ENCODE results near the gene CDH12.

Gene CDH12

GRCh38 chr5:22651355-22651754, 201.8 kb downstream of the CDH12 start (continued):
- TF ChIP-seq TSHZ2 (CRISPR knock-in tag; IDR thresholded peaks at IDR 0.05), result no peak
- TF ChIP-seq ZNF70 (CRISPR knock-in tag; IDR thresholded peaks at IDR 0.05), result no peak
- TF ChIP-seq ZC3H10 (CRISPR knock-in tag; IDR thresholded peaks at IDR 0.05), result no peak
- no peak for TF ChIP-seq RARB (CRISPR knock-in tag; IDR thresholded peaks at IDR 0.05)
- no peak for TF ChIP-seq OSR1 (CRISPR knock-in tag; IDR thresholded peaks at IDR 0.05)

- no peak for ATAC-seq
- TF ChIP-seq GLIS3 (CRISPR knock-in tag; IDR thresholded peaks at IDR 0.05) (no peak), TCF4 (CRISPR knock-in tag; IDR thresholded peaks at IDR 0.05; ENCODE audit: borderline replicate concordance) (no peak), ARNTL (CRISPR knock-in tag; IDR thresholded peaks at IDR 0.05; ENCODE audit: borderline replicate concordance, low read depth) (no peak), PPARA (CRISPR knock-in tag; IDR thresholded peaks at IDR 0.05; ENCODE audit: borderline replicate concordance) (no peak), CSDC2 (CRISPR knock-in tag; IDR thresholded peaks at IDR 0.05) (no peak)
These were observed 202.6 kb downstream of the CDH12 start for GRCh38 chr5:22650511-22650910.

GRCh38 chr5:22649074-22649473, 204.1 kb downstream of the CDH12 start:
- ATAC-seq, result no peak
- TF ChIP-seq ESRRG (CRISPR knock-in tag; IDR thresholded peaks at IDR 0.05) (no peak), ISL1 (CRISPR knock-in tag; IDR thresholded peaks at IDR 0.05) (no peak), OSR1 (CRISPR knock-in tag; IDR thresholded peaks at IDR 0.05) (no peak), TCF4 (CRISPR knock-in tag; IDR thresholded peaks at IDR 0.05; ENCODE audit: borderline replicate concordance) (no peak), BACH2 (CRISPR knock-in tag; IDR thresholded peaks at IDR 0.05; ENCODE audit: borderline replicate concordance) (no peak), ZNF565 (CRISPR knock-in tag; conservative IDR thresholded peaks at IDR 0.05; ENCODE audit: low read depth) (no peak), ZNF70 (CRISPR knock-in tag; IDR thresholded peaks at IDR 0.05) (no peak), CREB5 (CRISPR knock-in tag; IDR thresholded peaks at IDR 0.05; ENCODE audit: low read depth) (no peak), POU6F1 (CRISPR knock-in tag; IDR thresholded peaks at IDR 0.05; ENCODE audit: borderline replicate concordance, low read depth) (no peak), TSHZ2 (CRISPR knock-in tag; IDR thresholded peaks at IDR 0.05) (no peak), ARNTL (CRISPR knock-in tag; IDR thresholded peaks at IDR 0.05; ENCODE audit: borderline replicate concordance, low read depth) (no peak)

- ATAC-seq, result no peak
- TF ChIP-seq ESRRG (CRISPR knock-in tag; IDR thresholded peaks at IDR 0.05) (no peak), GLIS3 (CRISPR knock-in tag; IDR thresholded peaks at IDR 0.05) (no peak), ZC3H10 (CRISPR knock-in tag; IDR thresholded peaks at IDR 0.05) (no peak), PATZ1 (CRISPR knock-in tag; IDR thresholded peaks at IDR 0.05; ENCODE audit: borderline replicate concordance) (no peak), CSDC2 (CRISPR knock-in tag; IDR thresholded peaks at IDR 0.05) (no peak), OSR1 (CRISPR knock-in tag; IDR thresholded peaks at IDR 0.05) (no peak), ZNF565 (CRISPR knock-in tag; conservative IDR thresholded peaks at IDR 0.05; ENCODE audit: low read depth) (no peak), ARNTL (CRISPR knock-in tag; IDR thresholded peaks at IDR 0.05; ENCODE audit: borderline replicate concordance, low read depth) (no peak), PPARA (CRISPR knock-in tag; IDR thresholded peaks at IDR 0.05; ENCODE audit: borderline replicate concordance) (no peak), ISL1 (CRISPR knock-in tag; IDR thresholded peaks at IDR 0.05) (no peak), SNAI2 (CRISPR knock-in tag; IDR thresholded peaks at IDR 0.05) (no peak), RARB (CRISPR knock-in tag; IDR thresholded peaks at IDR 0.05) (no peak), ZNF70 (CRISPR knock-in tag; IDR thresholded peaks at IDR 0.05) (no peak), ZFP3 (CRISPR knock-in tag; IDR thresholded peaks at IDR 0.05) (no peak), CSRNP3 (CRISPR knock-in tag; IDR thresholded peaks at IDR 0.05) (no peak), CREB5 (CRISPR knock-in tag; IDR thresholded peaks at IDR 0.05; ENCODE audit: low read depth) (no peak)
These were observed 208.3 kb downstream of the CDH12 start for GRCh38 chr5:22644859-22645258.
